SJSA1 (cell line): Measurements from ENCODE around the gene ERP27. TPM values are rescaled to one million over a fixed set of nuclear protein-coding genes. Genes with fewer than 3 reads are reported as not detected.

ENCODE experiments used
- DNase-seq, 2 experiments: peaks; one replicate each; pipeline ENCODE4 v3.0.0-alpha.2; 2015 to 2020; ENCODE audit warnings: low spot score in 2 of 2, low read depth in 1 of 2
- H3K27ac ChIP-seq: fragments of 250-450 bp; sonication (Bioruptor Pico); 2 replicates; pipeline ENCODE4 v1.5.1; 2020; ENCODE audit warnings: mild to moderate bottlenecking, moderate library complexity
- H3K27me3 ChIP-seq: fragments of 250-450 bp; sonication (Bioruptor Pico); replicated peaks from 2 replicates; pipeline ENCODE4 v1.5.1; 2020; ENCODE audit warnings: mild to moderate bottlenecking, moderate library complexity
- H3K36me3 ChIP-seq: fragments of 250-450 bp; sonication (Bioruptor Pico); 2 replicates; pipeline ENCODE4 v1.5.1; 2020; ENCODE audit warnings: mild to moderate bottlenecking
- H3K4me1 ChIP-seq: fragments of 250-450 bp; sonication (Bioruptor Pico); replicated peaks from 2 replicates; pipeline ENCODE4 v1.6.1; 2021; ENCODE audit warnings: mild to moderate bottlenecking
- H3K4me3 ChIP-seq: fragments of 250-450 bp; sonication (Bioruptor Pico); 2 replicates; pipeline ENCODE4 v1.5.1; 2020; ENCODE audit warnings: mild to moderate bottlenecking
- H3K9me3 ChIP-seq: fragments of 250-450 bp; sonication (Bioruptor Pico); replicated peaks from 2 replicates; pipeline ENCODE4 v1.5.1; 2020; ENCODE audit warnings: mild to moderate bottlenecking
- total RNA-seq: library from RNA; depleted of rRNA; stranded (reverse); fragments of >200 nt; shearing (Covaris generic); gene quantifications from 2 replicates; pipeline ENCODE4 v1.2.3, GENCODE V29; 2014; rRNA removed

ERP27 gene
- not detected in 2 replicates for total RNA-seq

GRCh38 chr12:14938301-14938700 lies at the start of gene ERP27:
TSS of gene ERP27 (minus strand) at chr12:14938537. CDS start at chr12:14938508, 29 bp downstream.
- no peak for DNase-seq
- Histone ChIP-seq H3K4me3 (no peak within 1 kb of the TSS), H3K4me1 (peaks cover 4% of the 10 kb centered on the region; the same call in 1 of the 2 replicates), H3K27ac (no peak within 1 kb of the TSS), H3K27me3 (no peaks in the 10 kb centered on the region), H3K9me3 (no peaks in the 10 kb centered on the region; the same call in 1 of the 2 replicates), H3K36me3 (no peaks in the 10 kb centered on the region)

- no peak for DNase-seq
- Histone ChIP-seq H3K27me3 (no peaks in the 10 kb centered on the region), H3K4me3 (no peak overlapping the region), H3K9me3 (no peaks in the 10 kb centered on the region), H3K27ac (no peak overlapping the region), H3K4me1 (no peaks in the 10 kb centered on the region; the same call in 1 of the 2 replicates), H3K36me3 (no peaks in the 10 kb centered on the region)
Measured at GRCh38 chr12:14988035-14988434, 49.7 kb upstream of the ERP27 start.

GRCh38 chr12:14986449-14986848 lies 48.1 kb upstream of the ERP27 start:
- Histone ChIP-seq H3K27me3 (no peaks in the 10 kb centered on the region), H3K27ac (no peak overlapping the region), H3K9me3 (no peaks in the 10 kb centered on the region), H3K4me3 (no peak overlapping the region), H3K4me1 (no peaks in the 10 kb centered on the region), H3K36me3 (no peaks in the 10 kb centered on the region)
- no peak for DNase-seq

GRCh38 chr12:14984766-14985285 lies 46.5 kb upstream of the ERP27 start:
- H3K36me3 ChIP-seq, result no peaks in the 10 kb centered on the region
- no peaks in the 10 kb centered on the region for H3K4me1 ChIP-seq
- no peaks in the 10 kb centered on the region for H3K27me3 ChIP-seq
- H3K27ac ChIP-seq, result no peak overlapping the region
- no peaks in the 10 kb centered on the region for H3K9me3 ChIP-seq
- no peak for DNase-seq
- no peak overlapping the region for H3K4me3 ChIP-seq

- Histone ChIP-seq H3K9me3 (no peaks in the 10 kb centered on the region), H3K27me3 (no peaks in the 10 kb centered on the region), H3K36me3 (no peaks in the 10 kb centered on the region), H3K27ac (no peak overlapping the region), H3K4me3 (no peak overlapping the region), H3K4me1 (no peaks in the 10 kb centered on the region)
- DNase-seq, result no peak
Measured at GRCh38 chr12:14984036-14984435, 45.7 kb upstream of the ERP27 start.

- no peak overlapping the region for H3K27ac ChIP-seq
- DNase-seq, result no peak
- H3K4me3 ChIP-seq, result no peak overlapping the region
- H3K9me3 ChIP-seq, result no peaks in the 10 kb centered on the region
- no peaks in the 10 kb centered on the region for H3K4me1 ChIP-seq
- no peaks in the 10 kb centered on the region for H3K27me3 ChIP-seq
- no peaks in the 10 kb centered on the region for H3K36me3 ChIP-seq
Measured at GRCh38 chr12:14982991-14983390, 44.7 kb upstream of the ERP27 start.

- Histone ChIP-seq H3K36me3 (no peaks in the 10 kb centered on the region), H3K9me3 (no peaks in the 10 kb centered on the region), H3K4me1 (no peaks in the 10 kb centered on the region), H3K27ac (no peak overlapping the region), H3K27me3 (no peaks in the 10 kb centered on the region), H3K4me3 (no peak overlapping the region)
- DNase-seq, result no peak
Measured at GRCh38 chr12:14982562-14982961, 44.2 kb upstream of the ERP27 start.

GRCh38 chr12:14981049-14981448 lies 42.7 kb upstream of the ERP27 start:
- Histone ChIP-seq H3K27ac (no peak overlapping the region), H3K4me1 (no peaks in the 10 kb centered on the region), H3K36me3 (no peaks in the 10 kb centered on the region), H3K4me3 (no peak overlapping the region), H3K27me3 (no peaks in the 10 kb centered on the region), H3K9me3 (no peaks in the 10 kb centered on the region)
- no peak for DNase-seq

- H3K4me1 ChIP-seq, result no peaks in the 10 kb centered on the region
- no peaks in the 10 kb centered on the region for H3K9me3 ChIP-seq
- no peak overlapping the region for H3K4me3 ChIP-seq
- no peaks in the 10 kb centered on the region for H3K27me3 ChIP-seq
- no peak for DNase-seq
- no peak overlapping the region for H3K27ac ChIP-seq
- H3K36me3 ChIP-seq, result no peaks in the 10 kb centered on the region
Measured at GRCh38 chr12:14979468-14979867, 41.1 kb upstream of the ERP27 start.

GRCh38 chr12:14976658-14977057 lies 38.3 kb upstream of the ERP27 start:
- Histone ChIP-seq H3K4me3 (no peak overlapping the region), H3K9me3 (no peaks in the 10 kb centered on the region), H3K4me1 (no peaks in the 10 kb centered on the region), H3K27ac (no peak overlapping the region), H3K27me3 (no peaks in the 10 kb centered on the region), H3K36me3 (no peaks in the 10 kb centered on the region)
- no peak for DNase-seq

- Histone ChIP-seq H3K36me3 (no peaks in the 10 kb centered on the region), H3K4me1 (no peaks in the 10 kb centered on the region), H3K9me3 (no peaks in the 10 kb centered on the region), H3K4me3 (no peak overlapping the region), H3K27ac (no peak overlapping the region), H3K27me3 (no peaks in the 10 kb centered on the region)
- DNase-seq, result no peak
Measured at GRCh38 chr12:14975457-14975856, 37.1 kb upstream of the ERP27 start.

- Histone ChIP-seq H3K9me3 (no peaks in the 10 kb centered on the region), H3K4me3 (no peak overlapping the region), H3K27ac (no peak overlapping the region), H3K36me3 (no peaks in the 10 kb centered on the region), H3K4me1 (no peaks in the 10 kb centered on the region), H3K27me3 (no peaks in the 10 kb centered on the region)
- no peak for DNase-seq
Measured at GRCh38 chr12:14974633-14975032, 36.3 kb upstream of the ERP27 start.

GRCh38 chr12:14972816-14973215 lies 34.5 kb upstream of the ERP27 start, which contains the start of gene PDE6H:
TSS of gene PDE6H (plus strand) at chr12:14973042. CDS start at chr12:14978013, 4,971 bp downstream.
- H3K4me1 ChIP-seq, result no peaks in the 10 kb centered on the region
- H3K27ac ChIP-seq, result no peak within 1 kb of the TSS
- H3K27me3 ChIP-seq, result no peaks in the 10 kb centered on the region
- no peaks in the 10 kb centered on the region for H3K36me3 ChIP-seq
- DNase-seq, result no peak
- no peaks in the 10 kb centered on the region for H3K9me3 ChIP-seq
- H3K4me3 ChIP-seq, result no peak within 1 kb of the TSS

GRCh38 chr12:14970473-14970872 lies 32.1 kb upstream of the ERP27 start:
- no peak overlapping the region; the same call in 1 of the 2 replicates for H3K27ac ChIP-seq
- H3K36me3 ChIP-seq, result no peaks in the 10 kb centered on the region
- no peaks in the 10 kb centered on the region for H3K9me3 ChIP-seq
- DNase-seq, result no peak
- H3K4me1 ChIP-seq, result no peaks in the 10 kb centered on the region
- H3K27me3 ChIP-seq, result no peaks in the 10 kb centered on the region
- H3K4me3 ChIP-seq, result no peak overlapping the region

GRCh38 chr12:14968478-14968877 lies 30.1 kb upstream of the ERP27 start:
- no peak overlapping the region for H3K4me3 ChIP-seq
- H3K9me3 ChIP-seq, result no peaks in the 10 kb centered on the region
- no peak for DNase-seq
- H3K4me1 ChIP-seq, result no peaks in the 10 kb centered on the region
- H3K27ac ChIP-seq, result no peak overlapping the region
- no peaks in the 10 kb centered on the region for H3K36me3 ChIP-seq
- H3K27me3 ChIP-seq, result no peaks in the 10 kb centered on the region
